Measurements from ENCODE around the gene THSD7B. TPM values are rescaled to one million over a fixed set of nuclear protein-coding genes. Genes with fewer than 3 reads are reported as not detected.

THSD7B gene
- total and polyA plus RNA-seq, 10 of the 15 experiments (the other 5 are each of a cell fraction or from before 2014, with no cell fraction given) = 0.03 to 0.56 (median 0.28) TPM

DNA sequence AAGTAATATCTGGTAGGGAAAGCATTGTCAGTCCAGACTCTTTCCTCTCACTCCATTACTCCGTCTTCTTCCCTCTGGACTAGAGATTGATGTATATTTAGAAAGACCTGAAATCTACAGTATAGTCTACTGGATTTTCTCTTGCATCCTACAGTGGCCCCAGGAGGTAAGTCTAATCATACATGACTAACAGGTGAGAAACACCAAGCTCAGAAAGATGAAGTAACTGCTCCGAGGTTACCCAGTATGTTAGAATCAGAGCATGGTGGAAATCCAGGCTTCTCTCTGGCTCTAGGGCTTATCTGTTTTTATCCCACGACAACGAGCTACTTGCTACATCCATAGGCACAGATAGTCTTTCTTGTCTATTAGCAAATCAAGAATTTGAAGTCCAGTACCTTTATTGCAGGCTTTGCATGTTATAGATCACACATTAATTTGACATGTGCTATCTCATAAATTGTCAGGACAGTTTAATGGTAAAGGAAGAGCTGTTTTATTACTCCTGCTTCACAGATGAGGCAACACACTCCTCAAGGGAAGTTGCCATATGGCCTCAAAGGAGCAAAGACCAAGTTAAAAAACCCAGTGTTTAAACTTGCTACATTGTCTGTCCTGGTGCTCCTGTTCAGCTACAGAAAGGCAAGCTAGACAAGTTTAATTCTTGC lies 484.3 kb downstream of the THSD7B start (continued):
- TF ChIP-seq RAD51 (IDR thresholded peaks at IDR 0.05) (no peak), TCF12 (IDR thresholded peaks at IDR 0.05; ENCODE audit: low read depth, low read length) (no peak), TCF7 (IDR thresholded peaks at IDR 0.05; ENCODE audit: borderline replicate concordance) (no peak), ZBTB33 (IDR thresholded peaks at IDR 0.05) (no peak), IKZF1 (conservative IDR thresholded peaks at IDR 0.05) (no peak)

DNA sequence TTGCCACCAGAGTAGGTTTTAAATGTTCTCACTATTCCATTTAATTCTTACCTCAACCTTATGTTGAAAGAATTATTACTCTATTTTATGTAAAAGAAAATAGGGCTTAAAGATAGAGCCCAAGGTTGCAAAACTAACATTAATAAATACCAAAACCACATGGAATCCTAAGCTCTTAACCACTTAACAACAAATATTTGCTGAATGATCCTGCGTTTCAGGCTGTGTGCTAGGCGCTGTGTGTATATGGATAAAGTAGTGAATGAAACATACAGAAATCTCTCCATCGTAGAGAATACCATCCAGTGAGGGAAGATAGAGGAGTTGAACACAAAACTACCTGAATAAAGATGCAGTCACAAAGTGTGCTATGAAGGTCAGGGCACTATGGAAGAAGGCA lies 485.1 kb downstream of the THSD7B start:
- intact Hi-C loops (cut with micrococcal nuclease; ENCODE audit: unreplicated experiment) (no loop called here), in situ Hi-C loops (cut with MboI) (no loop called here)
- ChIA-PET RAD21 (ENCODE audit: unreplicated experiment) (interaction anchor here (0.9 to 1.3 kb wide), 2 partner anchors 14 to 31 kb away, joined by 3 read pairs; no protein-coding TSS in a partner anchor), POLR2A (no interaction called here), CTCF (interaction anchor here (1.5 kb wide), 1 partner anchor 17 kb away, joined by 4 read pairs; no protein-coding TSS in a partner anchor), SMC1A (ENCODE audit: uncharacterized antibody, unreplicated experiment) (interaction anchor here (1.4 to 3.0 kb wide), 4 partner anchors 10 to 149 kb away, joined by 4 to 10 read pairs (median 4); no protein-coding TSS in a partner anchor)
- DNase-seq (ENCODE audit: low read depth, low spot score) (no peak), ATAC-seq (no peak), FAIRE-seq (no peak)
- no peaks in the 10 kb centered on the region for H3K79me2 ChIP-seq (ENCODE audit: control insufficient read depth, insufficient read depth, low read length)
- no peak overlapping the region for H3K4me3 ChIP-seq
- no peak overlapping the region for H2AFZ ChIP-seq (ENCODE audit: control insufficient read depth, low read depth, low read length)
- BruUV-seq (replicated peaks) = no TSS peak
- no peak overlapping the region for H3K4me2 ChIP-seq (ENCODE audit: control insufficient read depth, insufficient read depth)
- no peak overlapping the region for H3K9ac ChIP-seq (ENCODE audit: control insufficient read depth, insufficient read depth, low read length)
- H3K27me3 ChIP-seq (replicated peaks in 1 of 2; ENCODE audit: control insufficient read depth in 2 of 2, insufficient read depth in 2 of 2, low read length in 1 of 2) = no peaks in the 10 kb centered on the region
- no peak overlapping the region for H3K27ac ChIP-seq (ENCODE audit: control insufficient read depth, insufficient read depth)
- no peaks in the 10 kb centered on the region for H4K20me1 ChIP-seq (ENCODE audit: control insufficient read depth, insufficient read depth)
- WGBS (ENCODE audit: insufficient coverage, insufficient replicate concordance, low lambda C conversion rate, missing lambda C conversion rate) = 0% methylated on average over 3 of the region's 3 CpGs
- no peaks in the 10 kb centered on the region for H3K4me1 ChIP-seq (ENCODE audit: control insufficient read depth, insufficient read depth, low read length)
- H3K36me3 ChIP-seq (ENCODE audit: control insufficient read depth in 2 of 2, insufficient read depth in 2 of 2, low read length in 1 of 2) = no peaks in the 10 kb centered on the region
- H3K9me3 ChIP-seq (replicated peaks; ENCODE audit: control insufficient read depth, insufficient read depth, low read length) = no peaks in the 10 kb centered on the region
- TF ChIP-seq, protein P1, sequence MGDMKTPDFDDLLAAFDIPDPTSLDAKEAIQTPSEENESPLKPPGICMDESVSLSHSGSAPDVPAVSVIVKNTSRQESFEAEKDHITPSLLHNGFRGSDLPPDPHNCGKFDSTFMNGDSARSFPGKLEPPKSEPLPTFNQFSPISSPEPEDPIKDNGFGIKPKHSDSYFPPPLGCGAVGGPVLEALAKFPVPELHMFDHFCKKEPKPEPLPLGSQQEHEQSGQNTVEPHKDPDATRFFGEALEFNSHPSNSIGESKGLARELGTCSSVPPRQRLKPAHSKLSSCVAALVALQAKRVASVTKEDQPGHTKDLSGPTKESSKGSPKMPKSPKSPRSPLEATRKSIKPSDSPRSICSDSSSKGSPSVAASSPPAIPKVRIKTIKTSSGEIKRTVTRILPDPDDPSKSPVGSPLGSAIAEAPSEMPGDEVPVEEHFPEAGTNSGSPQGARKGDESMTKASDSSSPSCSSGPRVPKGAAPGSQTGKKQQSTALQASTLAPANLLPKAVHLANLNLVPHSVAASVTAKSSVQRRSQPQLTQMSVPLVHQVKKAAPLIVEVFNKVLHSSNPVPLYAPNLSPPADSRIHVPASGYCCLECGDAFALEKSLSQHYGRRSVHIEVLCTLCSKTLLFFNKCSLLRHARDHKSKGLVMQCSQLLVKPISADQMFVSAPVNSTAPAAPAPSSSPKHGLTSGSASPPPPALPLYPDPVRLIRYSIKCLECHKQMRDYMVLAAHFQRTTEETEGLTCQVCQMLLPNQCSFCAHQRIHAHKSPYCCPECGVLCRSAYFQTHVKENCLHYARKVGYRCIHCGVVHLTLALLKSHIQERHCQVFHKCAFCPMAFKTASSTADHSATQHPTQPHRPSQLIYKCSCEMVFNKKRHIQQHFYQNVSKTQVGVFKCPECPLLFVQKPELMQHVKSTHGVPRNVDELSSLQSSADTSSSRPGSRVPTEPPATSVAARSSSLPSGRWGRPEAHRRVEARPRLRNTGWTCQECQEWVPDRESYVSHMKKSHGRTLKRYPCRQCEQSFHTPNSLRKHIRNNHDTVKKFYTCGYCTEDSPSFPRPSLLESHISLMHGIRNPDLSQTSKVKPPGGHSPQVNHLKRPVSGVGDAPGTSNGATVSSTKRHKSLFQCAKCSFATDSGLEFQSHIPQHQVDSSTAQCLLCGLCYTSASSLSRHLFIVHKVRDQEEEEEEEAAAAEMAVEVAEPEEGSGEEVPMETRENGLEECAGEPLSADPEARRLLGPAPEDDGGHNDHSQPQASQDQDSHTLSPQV (IDR thresholded peaks at IDR 0.05) = no peak
- TF ChIP-seq NBN (IDR thresholded peaks at IDR 0.05) = no peak
